Mammary epithelial cell (primary cell): ENCODE data around the gene RPL26.

ENCODE experiments used
- EZH2 ChIP-seq: IDR thresholded peaks from 2 replicates; pipeline ENCODE4 v1.6.1; 2012; ENCODE audit warnings: low read length, inconsistent platforms, borderline replicate concordance
- TF ChIP-seq, protein P1 (sequence below), 2 donors: IDR thresholded peaks in 1 of 2; conservative IDR thresholded peaks in 1 of 2; 2 replicates each; pipeline ENCODE4 v1.5.1; 2011 to 2012; ENCODE audit warnings: inconsistent platforms in 2 of 2, low read length in 2 of 2, mild to moderate bottlenecking in 2 of 2, control low read depth in 1 of 2, low read depth in 1 of 2; ENCODE audit not compliant: insufficient read depth in 1 of 2; ENCODE audit errors: extremely low read depth in 1 of 2

DNA sequence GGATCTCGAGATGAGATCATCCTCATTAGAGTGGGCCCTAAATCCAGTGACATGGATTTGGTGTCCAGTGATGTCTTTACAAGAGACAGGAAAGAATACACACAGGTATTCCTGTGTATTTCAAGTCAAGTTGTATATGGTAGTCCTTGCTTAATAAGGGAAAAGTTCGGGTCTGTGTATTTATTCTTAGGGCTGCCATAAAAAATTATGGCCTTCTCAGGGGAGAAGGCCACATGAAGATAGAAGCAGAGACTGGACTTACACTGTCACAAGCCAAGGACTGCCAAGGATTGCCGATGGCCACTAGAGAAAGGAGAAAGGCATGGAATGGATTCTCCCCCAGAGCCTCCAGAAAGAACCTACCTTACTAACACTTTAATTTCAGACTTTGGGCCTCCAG lies 14.8 kb downstream of the RPL26 start:
- TF ChIP-seq, protein P1, sequence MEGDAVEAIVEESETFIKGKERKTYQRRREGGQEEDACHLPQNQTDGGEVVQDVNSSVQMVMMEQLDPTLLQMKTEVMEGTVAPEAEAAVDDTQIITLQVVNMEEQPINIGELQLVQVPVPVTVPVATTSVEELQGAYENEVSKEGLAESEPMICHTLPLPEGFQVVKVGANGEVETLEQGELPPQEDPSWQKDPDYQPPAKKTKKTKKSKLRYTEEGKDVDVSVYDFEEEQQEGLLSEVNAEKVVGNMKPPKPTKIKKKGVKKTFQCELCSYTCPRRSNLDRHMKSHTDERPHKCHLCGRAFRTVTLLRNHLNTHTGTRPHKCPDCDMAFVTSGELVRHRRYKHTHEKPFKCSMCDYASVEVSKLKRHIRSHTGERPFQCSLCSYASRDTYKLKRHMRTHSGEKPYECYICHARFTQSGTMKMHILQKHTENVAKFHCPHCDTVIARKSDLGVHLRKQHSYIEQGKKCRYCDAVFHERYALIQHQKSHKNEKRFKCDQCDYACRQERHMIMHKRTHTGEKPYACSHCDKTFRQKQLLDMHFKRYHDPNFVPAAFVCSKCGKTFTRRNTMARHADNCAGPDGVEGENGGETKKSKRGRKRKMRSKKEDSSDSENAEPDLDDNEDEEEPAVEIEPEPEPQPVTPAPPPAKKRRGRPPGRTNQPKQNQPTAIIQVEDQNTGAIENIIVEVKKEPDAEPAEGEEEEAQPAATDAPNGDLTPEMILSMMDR (conservative IDR thresholded peaks at IDR 0.05 in 1 of 2, IDR thresholded peaks at IDR 0.05 in 1 of 2; ENCODE audit: extremely low read depth in 1 of 2, insufficient read depth in 1 of 2, low read depth in 1 of 2, low read length in 2 of 2) = no peak
- no peak for TF ChIP-seq EZH2
